Stimulated activated CD4-positive, alpha-beta T cell treated with anti-CD3 and anti-CD28 coated beads, Interleukin-4, amount 100 ng/mL, for 1 hour (primary cell): ENCODE measurements around the gene CMTM4.
"Not testable (repeated sequence)": the region's sequence is repeated elsewhere in the genome, so short reads cannot be mapped to it uniquely, and the experiment has no call there.

Experiments used
- DNase-seq: peaks from one replicate; pipeline ENCODE4 v3.0.0-alpha.2; 2020

The CMTM4 gene

DNA sequence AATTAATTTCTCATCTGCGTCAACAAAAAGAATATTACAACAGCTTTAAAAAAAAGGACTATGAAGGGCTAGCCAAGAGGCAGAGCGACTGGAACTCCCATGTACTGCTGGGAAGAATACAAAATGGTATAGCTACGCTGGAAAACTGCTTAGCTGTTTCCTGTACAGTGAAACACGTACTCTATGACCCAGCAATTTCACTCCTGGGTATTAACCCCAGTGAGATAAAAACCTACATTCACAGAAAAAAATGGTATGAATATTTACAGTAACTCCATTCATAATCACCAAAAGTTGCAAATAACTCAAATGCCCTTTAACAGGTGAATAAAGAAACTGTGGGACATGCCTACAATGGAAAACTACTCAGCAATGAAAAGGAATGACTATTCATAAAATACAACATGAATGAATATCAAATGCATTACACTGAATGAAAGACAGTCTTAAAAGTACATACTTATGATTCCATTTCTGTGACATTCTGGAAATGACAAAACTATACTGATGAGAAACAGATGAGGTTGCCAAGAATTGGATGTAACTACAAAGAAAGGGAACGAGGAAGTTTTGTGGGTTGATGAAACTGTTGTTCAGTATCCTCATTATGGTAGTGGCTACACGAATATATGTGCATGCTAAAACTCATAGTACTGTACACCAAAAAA lies 27.6 kb downstream of the CMTM4 start:
- no peak for DNase-seq

GRCh38 chr16:66667944-66668343 lies 28.6 kb downstream of the CMTM4 start:
- no peak for DNase-seq

GRCh38 chr16:66662445-66663194 lies 33.9 kb downstream of the CMTM4 start:
- DNase-seq, result no peak

DNA sequence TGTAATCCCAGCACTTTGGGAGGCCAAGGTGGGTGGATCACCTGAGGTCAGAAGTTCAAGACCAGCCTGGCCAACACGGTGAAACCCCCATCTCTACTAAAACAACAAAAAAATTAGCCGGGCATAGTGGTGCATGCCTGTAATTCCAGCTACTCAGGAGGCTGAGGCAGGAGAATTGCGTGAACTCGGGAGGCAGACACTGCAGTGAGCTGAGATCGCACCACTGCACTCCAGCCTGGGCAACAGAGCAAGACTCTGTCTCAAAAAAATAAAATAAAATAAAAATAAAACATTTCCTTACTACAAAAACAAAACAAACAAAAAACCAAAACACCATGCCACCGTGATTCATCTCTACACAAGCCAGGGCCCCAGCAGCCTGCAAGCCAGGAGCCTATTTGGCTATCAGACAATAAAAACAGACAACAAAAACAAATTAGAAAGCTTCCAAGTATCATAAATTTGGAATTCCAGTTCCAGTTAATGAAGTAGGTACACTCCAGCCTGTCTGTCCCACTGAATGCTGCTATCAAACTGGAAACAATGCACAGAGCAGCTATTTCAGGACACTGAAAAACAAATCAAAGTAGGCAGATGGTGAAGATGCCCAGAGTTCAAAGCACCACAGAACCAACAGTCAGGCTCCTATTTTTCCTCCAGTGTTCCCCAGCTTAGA lies 34.7 kb downstream of the CMTM4 start:
- DNase-seq, result not testable (repeated sequence)

- DNase-seq, result no peak
Measured at GRCh38 chr16:66661210-66661560, 35.4 kb downstream of the CMTM4 start.

- DNase-seq, result no peak
Measured at GRCh38 chr16:66660422-66661209, 35.9 kb downstream of the CMTM4 start.

GRCh38 chr16:66658860-66659190 lies 37.7 kb downstream of the CMTM4 start:
- no peak for DNase-seq

DNA sequence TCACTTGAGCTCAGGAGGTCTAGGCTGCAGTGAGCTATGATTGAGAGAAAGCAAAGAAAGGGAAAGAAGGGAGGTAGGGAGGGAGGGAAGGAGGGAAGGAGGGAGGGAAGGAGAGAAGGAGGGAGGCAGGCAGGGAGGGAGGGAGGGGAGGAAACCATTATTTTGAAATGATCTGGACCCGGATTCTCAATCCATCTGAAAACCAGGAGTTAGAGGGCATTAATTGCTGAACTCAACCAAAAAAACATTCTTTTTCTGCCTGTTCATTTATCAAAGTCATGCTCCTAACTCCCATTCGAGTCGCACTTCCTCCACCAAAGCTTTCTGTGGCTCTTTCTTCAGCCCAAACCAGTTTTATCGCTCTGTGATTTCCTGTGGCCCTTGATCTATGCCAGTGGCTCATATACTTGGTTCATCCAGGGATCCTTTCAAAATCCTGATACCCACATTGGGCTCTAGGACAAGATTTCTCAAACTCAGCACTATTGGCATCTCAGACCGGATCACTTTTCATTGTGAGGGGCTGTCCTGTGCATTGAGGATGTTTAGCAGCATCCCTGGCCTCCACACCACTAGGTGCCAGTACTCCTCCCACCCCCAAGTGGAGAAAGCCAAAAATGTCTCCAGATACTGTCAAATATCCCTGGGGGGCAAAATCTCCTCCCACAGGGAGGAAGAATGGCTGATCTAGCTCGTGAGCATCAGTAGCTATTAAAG lies 38.2 kb downstream of the CMTM4 start:
- no peak for DNase-seq

- DNase-seq, result no peak
Measured at GRCh38 chr16:66656547-66656946, 40.0 kb downstream of the CMTM4 start.

- no peak for DNase-seq
Measured at GRCh38 chr16:66653581-66654350, 42.8 kb downstream of the CMTM4 start.

DNA sequence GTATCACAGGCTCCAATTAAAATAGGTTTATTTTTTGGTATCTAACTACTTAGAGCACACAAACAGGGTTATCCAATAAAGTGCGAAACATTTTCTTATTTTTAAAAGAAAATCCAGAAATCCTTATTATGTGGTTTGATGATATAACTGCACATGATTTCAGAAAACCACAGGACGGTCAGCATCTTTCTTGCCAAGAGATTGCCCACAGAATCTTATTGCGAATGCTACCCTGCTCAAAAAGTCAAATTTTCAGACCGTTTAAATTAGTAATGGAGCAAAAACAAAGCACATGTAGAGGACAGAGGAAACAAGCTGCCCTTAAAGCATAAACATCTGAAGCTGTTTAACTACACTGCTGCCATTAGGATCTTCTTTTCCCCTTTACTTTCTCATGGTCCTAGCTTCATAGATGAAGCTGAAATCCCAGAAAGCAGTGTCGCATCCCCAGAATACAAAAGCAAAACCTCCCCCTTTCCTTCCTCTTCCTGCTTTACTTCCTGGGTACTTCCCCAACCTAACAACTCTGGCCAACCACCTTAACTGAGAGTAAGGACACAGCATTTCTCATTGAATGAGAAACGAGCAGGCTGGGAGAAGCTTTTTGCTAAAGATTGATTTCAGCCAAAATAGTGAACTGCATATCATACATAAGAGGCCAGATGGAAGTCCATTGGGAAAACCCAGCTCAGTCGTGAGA lies 43.7 kb downstream of the CMTM4 start:
- DNase-seq, result no peak

DNA sequence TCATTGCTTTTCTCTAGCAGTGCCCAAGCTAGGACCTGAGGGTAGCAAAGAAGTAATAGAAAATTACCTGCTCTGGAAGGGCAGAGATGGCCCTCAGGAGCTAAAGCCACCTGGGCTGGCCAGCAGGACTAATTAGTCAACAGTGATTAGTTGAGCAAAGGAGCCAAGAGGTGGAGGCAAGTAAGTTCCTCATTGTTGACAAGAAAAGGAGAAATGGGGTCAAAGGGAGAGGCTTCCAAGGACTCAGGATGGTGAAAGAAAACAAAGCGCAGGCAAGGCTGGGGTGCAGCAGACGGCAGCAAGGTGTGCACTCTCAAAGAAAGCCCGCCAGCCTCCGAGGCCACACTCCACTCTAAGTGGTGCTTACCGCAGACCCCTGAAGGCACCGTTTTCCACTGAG lies 44.6 kb downstream of the CMTM4 start:
- DNase-seq, result no peak

- DNase-seq, result no peak
Measured at GRCh38 chr16:66651474-66651765, 45.1 kb downstream of the CMTM4 start.

- DNase-seq, result peak; percentile 72
Measured at GRCh38 chr16:66650707-66651473, 45.7 kb downstream of the CMTM4 start.

- no peak for DNase-seq
Measured at GRCh38 chr16:66649636-66650205, 46.8 kb downstream of the CMTM4 start.

DNA sequence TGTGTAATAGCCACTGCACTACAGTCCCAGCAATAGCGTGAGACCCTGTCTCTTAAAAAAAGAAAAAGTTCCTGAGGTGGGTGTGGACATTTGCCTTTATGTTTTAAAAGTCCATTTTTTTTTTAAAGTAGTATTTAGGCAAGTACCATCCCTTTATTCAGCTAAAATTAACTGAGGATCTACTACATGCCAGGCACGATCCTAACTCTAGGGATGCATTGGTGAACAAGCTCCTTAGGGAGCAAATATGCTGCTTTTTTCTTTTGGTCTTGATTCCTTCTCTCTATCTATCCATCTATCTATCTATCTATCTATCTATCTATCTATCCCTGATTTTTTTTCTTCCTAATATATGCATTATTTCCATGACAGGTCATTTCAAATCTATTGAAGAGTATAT lies 47.4 kb downstream of the CMTM4 start:
- DNase-seq, result no peak

DNA sequence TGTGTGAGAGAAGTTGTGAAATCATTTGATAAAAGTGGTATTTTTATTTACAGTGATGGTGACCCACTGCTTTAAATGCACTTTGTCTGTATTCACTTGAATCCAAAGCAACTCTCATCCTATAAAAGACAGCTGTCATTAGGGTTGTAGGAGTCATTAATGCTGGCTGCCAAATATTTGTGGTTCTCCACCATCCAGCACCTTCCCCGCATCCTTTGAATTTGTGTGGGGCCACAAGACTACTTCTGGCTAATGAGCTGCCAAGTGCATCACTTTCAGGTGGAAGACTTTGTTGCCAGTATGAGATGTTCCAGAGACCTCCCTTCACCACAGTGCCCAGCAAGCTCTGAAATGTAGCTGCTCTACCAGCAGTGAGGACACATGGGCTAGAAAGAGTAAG lies 48.7 kb downstream of the CMTM4 start:
- no peak for DNase-seq

GRCh38 chr16:66641387-66641786 lies 55.2 kb downstream of the CMTM4 start:
- no peak for DNase-seq

DNA sequence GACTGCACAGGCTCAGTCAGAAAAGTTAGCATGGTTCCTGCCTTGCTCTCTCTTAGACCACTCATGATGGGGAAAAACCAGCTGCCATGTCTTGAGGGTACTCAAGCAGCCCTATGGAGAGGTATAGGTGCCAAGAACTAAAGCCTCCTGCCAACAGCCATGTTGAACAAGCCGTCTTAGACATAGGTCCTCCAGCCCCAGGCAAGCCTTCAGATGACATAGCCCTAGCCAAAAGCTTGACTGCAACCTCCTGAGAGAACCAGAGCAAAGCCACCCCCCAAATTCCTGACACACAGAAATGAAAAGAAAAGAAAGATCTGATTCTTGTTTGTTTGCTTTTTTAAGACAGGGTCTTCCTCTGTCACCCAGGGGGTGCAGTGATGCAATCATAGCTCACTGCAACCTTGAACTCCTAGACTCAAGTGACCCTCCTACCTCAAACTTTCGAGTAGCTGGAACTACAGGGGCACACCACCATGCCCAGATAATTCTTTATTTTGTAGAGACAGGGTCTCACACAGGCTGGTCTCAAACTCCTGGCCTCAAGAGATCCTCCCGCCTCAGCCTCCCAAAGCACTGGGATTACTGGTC lies 55.7 kb downstream of the CMTM4 start:
- no peak for DNase-seq
